HG03064 (cell line): ENCODE measurements around the gene OMA1.
"Not testable (repeated sequence)": the region's sequence is repeated elsewhere in the genome, so short reads cannot be mapped to it uniquely, and the experiment has no call there.

Experiments
- ATAC-seq: cut with Tn5 transposase; IDR thresholded peaks from one replicate; pipeline ENCODE4 v1.9.1; 2021; ENCODE audit warnings: low read depth; ENCODE audit not compliant: unreplicated experiment

The OMA1 gene

DNA sequence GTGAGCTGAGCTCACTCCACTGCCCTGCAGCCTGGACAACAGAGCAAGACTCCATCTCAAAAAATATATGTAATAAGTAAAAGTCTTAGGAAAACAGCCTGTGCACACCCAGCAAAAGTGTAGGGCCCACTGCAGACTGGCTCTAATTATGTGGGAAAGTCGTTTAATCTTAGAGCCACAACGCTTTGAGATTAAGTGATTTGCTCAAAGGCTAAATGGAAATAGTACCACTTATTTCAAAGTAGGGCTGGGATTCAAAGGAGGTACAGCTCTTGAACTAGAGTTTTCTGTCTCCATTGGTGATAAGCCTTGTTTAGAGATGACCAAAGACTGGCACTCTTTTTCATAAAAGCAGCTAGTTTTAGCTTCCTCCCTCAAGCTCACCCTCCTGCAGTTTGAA is 28.3 kb upstream of the OMA1 start:
- ATAC-seq: no peak

DNA sequence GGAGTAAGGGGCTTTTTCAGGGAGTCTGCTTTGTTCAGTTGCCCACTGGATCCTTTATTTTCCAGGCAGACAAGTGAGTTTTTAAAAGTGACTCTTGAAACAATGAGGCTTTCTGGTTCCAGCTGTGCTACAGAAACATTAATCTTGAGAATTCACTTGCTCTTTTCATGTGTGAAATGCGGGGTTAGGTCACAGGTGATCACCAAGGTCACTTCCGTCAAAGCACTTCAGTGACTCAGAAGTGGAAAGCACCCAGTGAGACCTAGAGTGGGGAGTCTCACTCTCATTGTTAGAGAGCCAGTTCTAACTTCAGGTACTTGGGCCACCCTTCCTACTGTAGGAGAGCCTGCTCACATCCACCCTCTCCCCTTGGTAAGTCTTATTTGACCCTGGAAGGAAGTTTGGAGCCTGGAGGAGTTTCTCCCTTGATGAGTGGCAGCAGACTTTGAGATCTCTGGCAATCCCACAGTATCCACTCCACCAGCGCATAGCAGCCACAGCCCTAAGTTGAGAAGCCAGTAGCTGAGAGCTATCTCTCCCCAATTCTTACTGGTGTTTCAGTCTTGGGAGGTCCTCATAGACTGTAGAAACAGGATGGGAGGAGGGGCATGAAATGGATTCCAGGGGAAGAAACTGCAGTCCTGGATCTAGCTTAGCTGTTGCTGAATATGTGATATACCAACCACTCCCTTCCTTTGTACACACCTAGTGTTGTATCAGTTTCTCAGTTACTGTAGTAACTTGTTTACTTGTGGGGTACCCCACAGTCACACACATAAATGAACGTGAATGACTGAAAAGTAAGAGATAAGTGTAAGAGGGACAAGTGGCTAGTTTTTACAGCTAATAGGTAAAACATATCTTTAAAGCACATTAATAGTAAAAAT is 27.4 kb upstream of the OMA1 start:
- ATAC-seq: peak; percentile 95

DNA sequence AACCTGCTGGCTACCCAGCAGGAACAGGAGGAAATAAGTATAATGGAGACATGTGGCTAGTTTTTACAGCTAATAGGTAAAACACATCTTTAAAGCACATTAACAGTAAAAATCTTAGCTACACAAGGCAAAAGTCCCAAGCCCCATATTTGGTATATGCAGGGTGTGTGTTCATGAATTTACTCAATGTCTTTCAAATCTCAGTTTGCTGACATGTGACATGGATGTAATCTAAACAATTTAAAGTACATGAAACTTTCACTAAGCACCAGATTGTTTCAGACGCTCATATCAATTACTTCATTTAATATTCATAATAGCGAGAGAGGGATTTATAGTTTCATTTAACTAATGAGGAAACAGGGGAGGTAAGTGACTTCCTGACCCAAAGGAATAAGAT is 26.6 kb upstream of the OMA1 start:
- ATAC-seq: no peak

DNA sequence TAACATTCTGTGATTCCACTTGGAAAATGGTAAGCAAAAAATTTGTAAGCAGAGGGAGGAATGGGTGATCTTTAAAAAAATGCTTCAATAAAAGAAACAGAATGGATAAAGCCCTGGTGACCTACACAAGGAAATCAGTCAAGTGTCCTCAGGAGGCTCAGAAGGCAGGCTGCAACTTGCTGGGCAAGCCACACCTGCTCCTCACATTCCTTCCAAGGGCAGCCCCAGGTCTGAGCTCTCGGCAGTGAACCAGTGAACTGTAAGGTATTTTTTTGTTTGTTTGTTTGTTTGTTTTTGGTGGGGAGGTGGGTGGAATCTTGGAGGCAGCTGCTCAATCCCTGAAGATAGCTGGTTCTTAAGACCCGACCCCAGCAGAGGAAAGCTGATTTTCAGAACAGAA is 26.2 kb upstream of the OMA1 start:
- ATAC-seq: no peak

DNA sequence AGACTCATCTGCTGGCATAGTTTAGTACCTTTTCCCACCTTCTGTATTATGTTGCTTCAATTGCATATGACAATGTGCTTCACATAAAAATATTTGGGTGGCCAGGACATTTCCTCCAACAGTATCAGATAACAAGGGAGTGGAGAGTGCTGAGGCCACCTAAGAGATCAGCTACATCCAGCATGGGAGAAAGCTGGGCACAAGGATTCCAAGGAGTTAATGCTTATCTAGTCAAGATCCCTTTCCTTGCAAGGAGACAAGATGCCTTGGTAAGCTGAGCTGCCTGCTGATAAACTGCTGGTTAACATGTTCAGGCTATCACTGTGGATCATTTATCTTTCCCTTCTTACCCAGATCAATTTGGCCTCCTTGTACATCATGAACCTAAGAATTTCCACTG is 25.1 kb upstream of the OMA1 start:
- ATAC-seq: no peak

DNA sequence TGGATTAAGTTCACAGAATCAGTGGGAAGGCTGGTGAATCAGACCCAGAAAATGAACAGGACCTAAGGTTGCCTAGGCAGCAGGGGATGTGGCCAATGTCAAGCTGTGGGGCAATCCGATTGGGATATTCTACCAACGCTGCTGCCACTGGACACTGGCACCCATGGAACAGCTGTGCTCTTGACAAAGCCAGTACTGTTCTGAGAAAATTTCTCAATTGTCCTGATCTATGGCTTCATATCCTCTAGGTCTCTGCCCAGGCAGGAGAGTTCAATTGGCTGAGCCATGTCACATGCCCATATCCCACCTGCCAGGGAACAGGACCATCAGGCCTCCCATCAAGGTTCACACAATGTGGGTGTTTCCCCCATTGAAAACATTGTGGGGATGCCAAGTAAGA is 24.3 kb upstream of the OMA1 start:
- no peak for ATAC-seq

DNA sequence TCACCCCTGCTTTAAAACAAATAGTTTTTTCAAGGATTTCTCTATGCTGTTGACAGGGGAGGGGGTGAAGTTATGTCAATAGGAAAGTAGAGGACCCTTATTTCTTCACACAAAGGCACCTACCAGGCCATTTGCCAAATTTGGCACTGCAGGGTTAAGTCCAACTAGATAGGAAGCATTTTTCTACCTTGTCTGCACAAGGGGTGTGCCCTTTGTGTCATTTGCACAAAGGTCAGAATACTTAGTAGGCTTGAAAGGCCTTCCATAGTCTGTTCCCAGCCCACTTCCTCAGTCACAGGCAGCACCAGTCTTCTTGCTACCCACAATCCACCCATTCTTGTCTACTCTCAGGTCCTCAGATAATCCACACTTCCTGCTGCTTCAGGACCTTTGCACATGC is 23.6 kb upstream of the OMA1 start:
- no peak for ATAC-seq

DNA sequence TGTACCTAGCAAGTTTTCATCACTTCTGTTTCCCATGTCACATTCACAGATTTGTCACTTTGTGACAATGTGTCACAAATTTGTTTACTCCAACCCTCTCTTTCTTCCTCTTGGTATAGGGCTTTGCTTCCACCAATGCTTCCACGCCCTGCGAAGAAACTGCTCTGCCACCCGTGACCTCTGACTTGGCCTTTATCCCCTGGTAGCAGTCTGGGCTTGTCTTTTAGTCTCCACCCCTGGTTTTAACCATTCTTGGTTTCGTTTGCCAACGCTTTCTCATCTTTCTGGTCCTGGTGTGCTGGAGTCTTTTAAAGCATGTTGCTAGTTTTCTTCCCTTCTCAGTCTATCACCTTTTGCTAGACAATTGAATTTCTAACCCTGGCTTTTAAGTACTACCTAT is 22.4 kb upstream of the OMA1 start:
- ATAC-seq: no peak

DNA sequence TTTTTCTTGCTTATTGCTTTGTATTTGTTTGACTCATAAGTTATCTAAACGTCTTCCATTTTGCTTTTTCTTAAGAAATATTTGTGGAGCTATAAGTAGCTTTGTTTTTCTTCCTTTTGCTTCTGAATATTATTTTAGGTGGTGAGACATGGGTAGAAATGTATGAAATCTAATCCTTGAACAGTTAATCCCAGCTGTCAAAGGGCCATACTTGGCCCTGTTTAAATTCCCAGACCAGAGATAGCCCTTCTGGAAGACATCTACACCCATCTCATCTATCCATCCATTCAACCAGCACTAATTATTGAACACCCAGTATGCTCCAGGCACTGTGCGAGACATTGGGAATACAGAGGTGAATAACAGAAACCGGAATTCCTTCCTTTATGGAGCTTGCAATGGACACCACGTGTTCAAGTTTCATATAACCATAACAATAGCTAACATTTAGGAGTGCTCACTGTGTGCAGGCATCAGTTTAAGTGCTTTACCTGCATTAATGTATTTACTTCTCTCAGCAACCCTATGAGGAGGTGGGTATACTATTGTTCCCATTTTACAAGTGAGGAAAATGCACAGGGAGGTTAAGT is 21.8 kb upstream of the OMA1 start:
- no peak for ATAC-seq

DNA sequence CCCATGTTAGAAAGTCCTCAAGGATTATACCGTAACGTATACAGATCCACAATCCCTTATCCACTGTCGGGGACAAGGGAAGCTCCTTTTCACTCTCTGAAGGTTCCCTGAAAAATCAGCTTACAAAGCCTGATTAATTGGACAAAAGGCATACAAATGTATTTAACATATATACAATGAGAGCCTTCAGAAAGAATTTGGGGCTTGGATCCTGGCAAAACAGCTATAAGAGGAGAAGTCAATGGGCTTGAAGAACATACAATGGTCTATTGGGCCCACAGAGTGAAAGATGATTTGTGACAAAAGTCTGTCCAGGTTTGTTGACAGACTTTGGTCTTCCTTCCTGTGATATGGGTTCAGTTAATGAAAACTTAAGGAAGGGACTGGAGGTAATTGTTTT is 19.8 kb upstream of the OMA1 start:
- no peak for ATAC-seq

DNA sequence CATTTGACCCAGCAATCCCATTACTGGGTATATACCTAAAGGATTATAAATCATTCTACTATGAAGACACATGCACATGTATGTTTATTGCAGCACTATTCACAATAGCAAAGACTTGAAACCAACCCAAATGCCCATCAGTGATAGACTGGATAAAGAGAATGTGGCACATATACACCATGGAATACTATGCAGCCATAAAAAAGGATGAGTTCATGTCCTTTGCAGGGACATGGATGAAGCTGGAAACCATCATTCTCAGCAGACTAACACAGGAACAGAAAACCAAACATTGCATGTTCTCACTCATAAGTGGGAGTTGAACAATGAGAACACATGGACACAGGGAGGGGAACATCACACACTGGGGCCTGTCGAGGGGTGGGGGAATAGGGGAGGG is 17.2 kb upstream of the OMA1 start:
- not testable (repeated sequence) for ATAC-seq

DNA sequence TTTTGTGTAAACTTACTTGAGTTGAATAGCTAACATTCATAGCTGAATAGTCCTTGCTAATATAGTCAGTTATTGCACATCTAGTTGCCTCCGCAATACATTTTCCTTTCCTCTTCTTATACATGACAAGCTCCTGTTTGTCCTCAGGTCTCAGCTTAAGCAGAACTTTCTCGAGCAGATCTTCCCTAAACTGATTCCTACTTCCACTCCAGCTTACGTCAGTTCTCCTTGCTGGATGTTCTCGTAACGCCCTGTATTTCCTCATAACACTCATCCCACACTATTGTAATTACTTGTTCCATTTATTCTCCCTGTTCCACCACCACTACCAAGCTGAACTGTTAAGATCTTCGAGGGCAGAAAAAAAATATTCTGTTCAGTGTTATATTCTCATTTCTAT is 15.1 kb upstream of the OMA1 start:
- no peak for ATAC-seq

DNA sequence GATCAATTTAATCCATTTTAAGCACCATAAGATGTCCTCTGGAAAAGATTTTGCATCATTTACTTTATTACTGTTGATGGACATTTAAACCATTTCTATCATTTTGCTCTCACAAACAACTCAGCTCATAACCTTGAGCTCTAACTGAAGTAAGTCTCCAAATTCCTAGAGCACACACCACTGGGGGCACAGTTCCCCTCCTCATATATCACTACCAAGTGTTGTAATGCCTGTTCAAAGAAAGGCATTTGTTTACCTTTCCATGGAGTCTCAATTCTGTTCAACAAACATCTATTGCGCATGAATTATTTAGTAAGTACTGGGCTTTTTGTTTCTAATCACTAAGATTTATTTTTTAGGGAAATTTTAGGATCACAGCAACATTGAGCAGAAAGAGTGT is 8.9 kb upstream of the OMA1 start:
- ATAC-seq: no peak

DNA sequence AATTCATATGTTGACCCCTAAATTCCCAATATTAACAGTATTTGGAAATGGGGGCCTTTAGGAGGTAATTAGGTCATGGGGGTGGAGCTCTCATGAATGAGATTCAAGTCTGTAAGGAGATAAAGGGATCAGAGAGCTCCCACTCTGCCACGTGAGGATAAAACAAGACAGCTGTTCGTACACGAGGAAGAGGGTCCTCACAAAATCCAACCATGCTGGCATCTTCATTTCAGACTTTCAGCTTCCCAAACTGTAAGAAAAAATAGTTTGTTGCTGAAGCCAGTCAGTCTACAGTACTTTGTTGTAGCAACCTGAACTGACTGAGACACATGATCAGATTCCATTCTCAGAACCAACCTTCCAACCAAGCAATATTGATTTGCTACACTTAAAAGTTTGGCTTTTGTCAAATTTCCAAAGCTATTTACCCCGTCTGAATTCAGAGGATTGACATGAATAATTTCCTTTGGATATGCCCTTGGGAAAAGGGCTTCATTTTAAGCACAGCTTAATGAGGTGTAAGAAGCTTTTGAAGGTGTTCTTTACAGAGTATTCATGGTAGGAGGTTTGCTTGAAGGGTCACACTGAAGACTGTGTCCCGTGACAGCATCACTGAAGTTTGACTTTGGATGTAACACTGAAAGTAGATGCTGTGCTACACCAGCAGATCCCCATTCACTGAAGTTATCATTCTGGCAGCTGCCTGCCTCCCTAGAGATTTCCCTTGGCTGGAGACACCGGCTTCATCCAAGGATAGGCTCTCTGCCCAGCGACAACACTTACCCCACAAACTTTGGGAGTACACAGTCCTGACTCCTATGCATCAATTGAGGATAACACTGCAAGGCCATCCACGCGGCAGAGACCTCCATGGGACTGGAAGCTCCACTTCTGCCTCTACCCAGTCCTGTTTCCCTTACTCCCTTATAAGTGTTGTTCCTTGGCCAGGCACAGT is 4.9 kb upstream of the OMA1 start:
- ATAC-seq: no peak

DNA sequence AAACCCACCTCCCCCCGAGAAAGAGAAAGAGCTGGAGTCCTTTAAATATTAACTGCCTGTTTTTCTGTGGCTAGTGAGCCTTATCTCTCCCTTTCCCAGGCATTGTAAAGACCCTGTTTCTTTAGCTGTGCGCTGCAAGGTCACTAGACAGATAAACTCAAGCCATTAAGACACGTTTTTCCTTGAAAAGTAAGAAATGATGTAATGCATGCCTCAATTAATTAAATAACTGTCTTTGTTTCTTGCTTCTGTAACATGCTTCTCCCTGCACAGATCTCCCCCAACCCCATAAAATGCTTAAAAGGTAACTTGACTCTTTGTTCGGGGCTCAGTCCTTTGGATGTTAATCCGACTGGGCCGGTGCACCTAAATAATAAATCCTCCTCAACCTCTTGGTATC is 2.8 kb upstream of the OMA1 start:
- not testable (repeated sequence) for ATAC-seq

DNA sequence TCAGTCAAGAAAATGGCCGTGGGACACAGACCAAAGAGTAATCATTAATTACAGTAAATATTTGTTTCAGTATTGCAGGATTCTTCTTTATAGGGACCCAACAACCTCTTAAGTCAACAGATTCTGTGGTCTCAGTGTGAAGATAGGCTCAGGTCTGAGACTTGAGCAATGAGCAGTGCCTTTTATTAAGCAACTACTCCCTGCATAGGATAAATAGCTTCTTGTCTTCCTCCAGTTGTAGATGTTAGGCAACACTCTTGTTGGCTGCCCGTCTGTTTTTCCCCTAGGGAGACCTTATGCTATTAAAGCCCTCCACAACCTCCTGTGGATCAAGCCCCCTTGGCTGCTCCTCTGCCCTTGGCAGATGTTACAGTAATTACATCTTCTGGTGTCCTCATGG is 1.8 kb upstream of the OMA1 start:
- no peak for ATAC-seq

DNA sequence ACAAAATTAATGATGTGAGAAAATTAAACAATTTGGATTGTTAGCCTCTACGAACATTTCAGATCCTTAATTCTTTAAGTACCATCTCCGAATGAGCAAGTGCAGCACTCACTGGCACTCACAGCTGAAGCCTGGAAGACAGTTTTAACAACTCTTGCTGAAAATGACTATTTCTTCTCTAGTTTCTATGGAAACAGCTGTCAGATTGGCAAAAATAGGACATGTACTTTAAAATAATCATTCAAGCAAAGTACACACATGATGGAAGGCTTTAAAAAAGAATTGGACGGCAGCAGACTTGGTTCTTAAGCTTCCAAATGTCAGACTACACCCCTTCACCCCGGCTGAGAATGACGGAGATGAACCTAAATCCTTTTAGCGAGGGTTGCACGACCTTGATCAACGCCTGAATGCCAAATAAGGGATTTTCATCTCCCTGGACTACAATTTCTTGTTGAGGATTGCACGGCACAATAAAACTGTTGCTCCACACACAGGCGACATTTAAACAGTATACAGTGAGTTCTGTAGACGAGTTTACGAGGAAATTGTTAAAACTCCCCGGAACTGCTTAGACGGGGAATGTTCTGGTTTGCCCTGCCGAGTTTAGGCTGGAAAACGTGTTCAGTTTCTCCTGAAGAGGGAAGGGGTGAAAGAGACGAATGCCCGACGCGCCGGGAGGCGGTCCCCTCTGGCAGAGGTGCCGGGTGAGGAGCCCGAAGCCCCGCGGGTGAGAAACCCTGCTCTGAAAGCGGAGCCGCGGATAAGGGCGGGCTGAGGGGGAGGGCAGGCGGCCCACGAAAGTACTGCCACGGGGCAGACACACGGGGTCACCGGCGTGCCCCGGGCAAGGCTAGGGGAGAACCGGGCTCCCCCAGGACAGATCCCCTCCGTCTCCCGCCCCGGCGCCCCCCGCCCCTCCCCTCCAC is 671 bp downstream of the OMA1 start:
- peak; percentile 53 for ATAC-seq

DNA sequence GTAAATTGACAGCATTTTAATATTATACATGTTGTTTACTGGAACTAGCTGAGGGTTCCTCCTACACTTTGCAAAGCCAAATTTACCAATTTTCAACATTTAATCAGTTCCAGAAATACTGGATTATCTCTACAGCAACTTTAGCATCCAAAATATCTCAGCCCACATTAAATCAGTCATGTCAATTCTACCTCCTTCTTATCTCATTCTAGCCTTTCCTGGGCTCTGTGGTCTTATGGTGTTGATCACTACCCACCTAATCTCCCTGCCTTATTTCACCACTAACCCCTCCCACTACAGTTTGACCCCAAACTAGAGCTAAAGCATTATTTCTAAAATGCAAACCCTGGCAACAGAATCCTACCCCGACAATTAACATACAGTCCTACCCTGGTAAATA is 3.3 kb downstream of the OMA1 start:
- ATAC-seq: no peak

DNA sequence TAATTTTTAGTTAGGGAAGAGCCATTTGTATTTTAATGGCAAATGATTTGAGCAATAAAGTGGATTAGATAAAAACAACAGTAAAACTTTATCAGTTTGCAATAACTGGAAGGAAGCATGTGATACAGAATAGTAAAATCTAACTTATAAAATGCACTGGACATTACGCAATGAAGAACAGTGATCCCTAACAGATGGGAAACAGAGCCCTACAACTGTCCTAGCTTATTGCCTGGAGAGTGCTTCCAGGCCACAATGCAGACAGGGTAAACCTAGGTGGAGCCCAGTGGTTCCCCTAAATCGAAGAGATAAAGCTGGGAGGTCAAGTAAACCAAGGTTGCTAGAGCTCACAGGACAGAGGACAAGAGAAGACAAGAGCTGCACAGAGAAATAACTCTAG is 7.0 kb downstream of the OMA1 start:
- ATAC-seq: no peak

DNA sequence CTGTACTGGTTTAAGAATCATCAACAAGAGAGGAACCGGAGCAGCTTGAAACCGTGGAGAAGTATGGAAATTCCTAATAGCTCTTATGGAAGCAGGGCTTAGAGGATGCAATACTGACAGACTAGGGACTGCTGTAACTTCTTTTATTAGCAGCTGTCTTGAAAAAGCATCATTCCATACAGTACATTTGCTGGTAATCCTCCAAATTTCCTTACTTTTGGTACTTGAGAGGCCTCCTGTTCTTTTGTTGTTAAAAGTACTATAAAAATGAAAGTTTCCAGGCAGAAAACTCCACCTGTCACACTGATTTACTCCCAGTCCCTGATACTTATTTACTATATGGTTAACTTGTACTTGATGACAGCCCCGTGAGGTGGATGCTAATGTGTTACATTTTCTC is 7.7 kb downstream of the OMA1 start:
- ATAC-seq: no peak
